DND-41 (cell line): ENCODE measurements around the gene CHCHD3.

Experiments
- EZH2 ChIP-seq: IDR thresholded peaks from 3 replicates; pipeline ENCODE4 v1.6.1; 2012; ENCODE audit warnings: borderline replicate concordance, low read depth, mild to moderate bottlenecking, moderate library complexity, low read length, inconsistent platforms; ENCODE audit not compliant: severe bottlenecking
- TF ChIP-seq, protein P1 (sequence below): IDR thresholded peaks from 2 replicates; pipeline ENCODE4 v1.5.1; 2012; ENCODE audit warnings: borderline replicate concordance, low read length, moderate library complexity, mild to moderate bottlenecking; ENCODE audit not compliant: poor library complexity, severe bottlenecking; ENCODE audit errors: extremely low read depth

DNA sequence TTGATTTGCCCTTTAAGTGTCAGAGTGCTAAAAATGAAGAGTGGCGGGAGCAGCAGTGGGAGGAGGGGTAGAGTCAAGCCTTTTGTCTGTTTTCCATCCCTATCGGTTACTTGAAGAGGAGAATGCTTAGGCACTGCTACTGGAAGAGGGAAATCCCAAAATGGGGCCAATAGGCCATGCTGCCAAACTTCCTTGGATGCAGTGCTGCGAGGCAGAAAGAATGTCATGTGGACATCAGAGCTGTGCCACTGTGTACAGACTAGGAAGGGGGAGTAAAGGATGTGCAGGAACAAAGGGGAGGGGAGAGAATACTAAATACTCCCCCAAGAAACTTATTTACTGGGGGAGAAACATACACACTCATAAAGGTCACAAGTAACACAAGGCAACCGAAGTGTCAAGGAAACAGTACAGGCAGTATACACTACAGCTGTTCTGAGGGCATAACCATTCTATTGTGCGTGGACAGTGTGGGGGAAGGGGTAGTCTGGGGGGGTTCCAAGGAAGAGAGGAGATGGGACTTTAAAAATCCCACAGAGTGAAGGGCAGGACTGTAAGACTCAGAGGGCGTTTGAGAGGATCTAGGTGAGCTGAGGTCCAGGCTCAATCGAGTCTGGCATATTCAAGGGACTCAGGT is 276.9 kb downstream of the CHCHD3 start:
- TF ChIP-seq, protein P1, sequence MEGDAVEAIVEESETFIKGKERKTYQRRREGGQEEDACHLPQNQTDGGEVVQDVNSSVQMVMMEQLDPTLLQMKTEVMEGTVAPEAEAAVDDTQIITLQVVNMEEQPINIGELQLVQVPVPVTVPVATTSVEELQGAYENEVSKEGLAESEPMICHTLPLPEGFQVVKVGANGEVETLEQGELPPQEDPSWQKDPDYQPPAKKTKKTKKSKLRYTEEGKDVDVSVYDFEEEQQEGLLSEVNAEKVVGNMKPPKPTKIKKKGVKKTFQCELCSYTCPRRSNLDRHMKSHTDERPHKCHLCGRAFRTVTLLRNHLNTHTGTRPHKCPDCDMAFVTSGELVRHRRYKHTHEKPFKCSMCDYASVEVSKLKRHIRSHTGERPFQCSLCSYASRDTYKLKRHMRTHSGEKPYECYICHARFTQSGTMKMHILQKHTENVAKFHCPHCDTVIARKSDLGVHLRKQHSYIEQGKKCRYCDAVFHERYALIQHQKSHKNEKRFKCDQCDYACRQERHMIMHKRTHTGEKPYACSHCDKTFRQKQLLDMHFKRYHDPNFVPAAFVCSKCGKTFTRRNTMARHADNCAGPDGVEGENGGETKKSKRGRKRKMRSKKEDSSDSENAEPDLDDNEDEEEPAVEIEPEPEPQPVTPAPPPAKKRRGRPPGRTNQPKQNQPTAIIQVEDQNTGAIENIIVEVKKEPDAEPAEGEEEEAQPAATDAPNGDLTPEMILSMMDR, result no peak
- no peak for TF ChIP-seq EZH2
